GM12878 (cell line): ENCODE measurements around the gene GSTM4. TPM values are rescaled to one million over a fixed set of nuclear protein-coding genes. Genes with fewer than 3 reads are reported as not detected.

ENCODE experiments used
- ATAC-seq: fragments of 200-7000 bp; cut with Tn5 transposase; 3 replicates; pipeline ENCODE4 v1.9.1; 2020; ENCODE audit warnings: mild to moderate bottlenecking, moderate library complexity
- BruUV-seq: library from RNA; stranded (reverse); fragments of 400-500 nt; replicated peaks from 2 replicates; lab custom pipeline; 2021; lab: Mats Ljungman, UMichigan
- CTCF ChIA-PET: fragments of 300-600 bp; sonication (Branson Sonifier 250); formaldehyde crosslinking; extraction: SDS; loops from one replicate; lab custom pipeline; 2021; ENCODE audit warnings: inconsistent platforms; lab: Yijun Ruan, JAX
- POLR2A ChIA-PET: fragments of 350-600 bp; formaldehyde crosslinking; extraction: SDS; loops from one replicate; lab custom pipeline; 2021; ENCODE audit warnings: inconsistent platforms; lab: Charles Lee
- RAD21 ChIA-PET: fragments of 300-600 bp; sonication (Branson Sonifier 250); formaldehyde crosslinking; loops from one replicate; lab custom pipeline; 2023; ENCODE audit warnings: antibody characterized with exemption; ENCODE audit not compliant: unreplicated experiment; lab: Charles Lee
- SMC1A ChIA-PET: fragments of 300-600 bp; sonication (Branson Sonifier 250); formaldehyde crosslinking; loops from one replicate; lab custom pipeline; 2023; ENCODE audit not compliant: unreplicated experiment, uncharacterized antibody; lab: Charles Lee
- DNase-seq: peaks from one replicate; pipeline ENCODE4 v3.0.0-alpha.2; 2011; ENCODE audit warnings: low read depth, low spot score
- FAIRE-seq: peaks from 3 replicates; lab custom pipeline; 2011; peaks lifted over from hg19 to GRCh38; lab: Jason Lieb, UNC
- H2AFZ ChIP-seq: 2 replicates; pipeline ENCODE4 v1.6.0; 2011; ENCODE audit warnings: low read depth, low read length, control low read depth; ENCODE audit not compliant: control insufficient read depth
- H3K27ac ChIP-seq: 2 replicates; pipeline ENCODE4 v1.5.1; 2011; ENCODE audit warnings: control low read depth; ENCODE audit not compliant: control insufficient read depth, insufficient read depth
- H3K27me3 ChIP-seq, 2 experiments: replicated peaks in 1 of 2; 2 replicates each; pipeline versions ENCODE4 v1.6.0 to v1.6.1; 2011; ENCODE audit warnings: low read length in 1 of 2; ENCODE audit not compliant: control insufficient read depth in 2 of 2, insufficient read depth in 2 of 2
- H3K36me3 ChIP-seq, 2 experiments: 2 replicates each; pipeline ENCODE4 v1.5.1; 2011; ENCODE audit warnings: low read length in 1 of 2; ENCODE audit not compliant: control insufficient read depth in 2 of 2, insufficient read depth in 2 of 2
- H3K4me1 ChIP-seq: 2 replicates; pipeline ENCODE4 v1.6.1; 2011; ENCODE audit warnings: mild to moderate bottlenecking, low read length, moderate library complexity, mixed read lengths; ENCODE audit not compliant: control insufficient read depth, insufficient read depth
- H3K4me2 ChIP-seq: 2 replicates; pipeline ENCODE4 v1.6.0; 2011; ENCODE audit warnings: control low read depth; ENCODE audit not compliant: control insufficient read depth, insufficient read depth
- H3K4me3 ChIP-seq: fragments of 200-600 bp; sonication (generic); 2 replicates; pipeline ENCODE4 v1.5.1; 2016
- H3K79me2 ChIP-seq: 2 replicates; pipeline ENCODE4 v1.6.0; 2011; ENCODE audit warnings: low read length; ENCODE audit not compliant: control insufficient read depth, insufficient read depth
- H3K9ac ChIP-seq: 2 replicates; pipeline ENCODE4 v1.8.0; 2011; ENCODE audit warnings: low read length, control low read depth, mixed read lengths; ENCODE audit not compliant: control insufficient read depth, insufficient read depth
- H3K9me3 ChIP-seq: replicated peaks from 3 replicates; pipeline ENCODE4 v1.5.1; 2011; ENCODE audit warnings: mild to moderate bottlenecking, low read length; ENCODE audit not compliant: control insufficient read depth, insufficient read depth
- H4K20me1 ChIP-seq: 2 replicates; pipeline ENCODE4 v1.6.0; 2011; ENCODE audit not compliant: control insufficient read depth, insufficient read depth
- CREM ChIP-seq: IDR thresholded peaks from 2 replicates; pipeline ENCODE4 v1.6.1; 2014; ENCODE audit warnings: antibody characterized with exemption, low read depth
- LARP7 ChIP-seq: fragments of 450-650 bp; IDR thresholded peaks from 2 replicates; pipeline ENCODE4 v1.6.1; 2017; ENCODE audit warnings: mild to moderate bottlenecking
- MTA3 ChIP-seq: IDR thresholded peaks from 2 replicates; pipeline ENCODE4 v1.6.1; 2012; ENCODE audit warnings: low read length, inconsistent platforms, borderline replicate concordance
- PML ChIP-seq: IDR thresholded peaks from 2 replicates; pipeline ENCODE4 v1.6.1; 2012; ENCODE audit warnings: low read length, inconsistent platforms
- POLR2A ChIP-seq: IDR thresholded peaks from 2 replicates; pipeline ENCODE4 v1.6.1; 2011; ENCODE audit warnings: low read depth, mild to moderate bottlenecking, low read length
- RAD51 ChIP-seq: fragments of 450-650 bp; IDR thresholded peaks from 2 replicates; pipeline ENCODE4 v1.6.1; 2016; ENCODE audit warnings: moderate library complexity, mild to moderate bottlenecking, inconsistent platforms
- TCF12 ChIP-seq: IDR thresholded peaks from 2 replicates; pipeline ENCODE4 v1.6.1; 2011; ENCODE audit warnings: low read depth, mild to moderate bottlenecking, low read length
- ZNF207 ChIP-seq: fragments of 450-650 bp; IDR thresholded peaks from 2 replicates; pipeline ENCODE4 v1.6.1; 2014; ENCODE audit warnings: antibody characterized with exemption, mild to moderate bottlenecking, borderline replicate concordance
- ZNF217 ChIP-seq: fragments of 450-650 bp; IDR thresholded peaks from 2 replicates; pipeline ENCODE4 v1.6.1; 2017; ENCODE audit warnings: antibody characterized with exemption, mild to moderate bottlenecking
- WGBS: methylation state at CpG from one replicate; pipeline ENCODE4 v1.1.6; 2016; ENCODE audit warnings: low lambda C conversion rate; ENCODE audit not compliant: insufficient replicate concordance, insufficient coverage; ENCODE audit errors: missing lambda C conversion rate; 5-methylcytosine and 5-hydroxymethylcytosine counted together
- in situ Hi-C: fragments of 300-500 bp; cut with MboI; formaldehyde crosslinking; loops from 9 replicates; pipeline ENCODE4 v1.14.3; 2018; ENCODE audit warnings: mixed read lengths
- intact Hi-C: fragments of 100-400 bp; cut with micrococcal nuclease; formaldehyde crosslinking; loops from one replicate; pipeline ENCODE4 v1.14.2; 2022; ENCODE audit not compliant: unreplicated experiment
- polyA plus RNA-seq, 11 experiments: library from polyadenylated mRNA; depleted of rRNA in 4 of 11; unstranded in 6 of 11; stranded (reverse) in 5 of 11; fragments of >200 nt; fragmentation: Nextera tagmentation in 4 of 11; fragmentation: Illumina TruSeq in 1 of 11; extraction: Ambion mirVana in 4 of 11; extraction: Trizol in 1 of 11; gene quantifications; 1 replicate in 1 of 11; 2 replicates in 10 of 11; pipeline versions ENCODE4 v1.2.1 to v1.2.3, GENCODE V29; 2011 to 2016; ENCODE audit warnings: inconsistent platforms in 2 of 11, missing spikeins in 2 of 11, low read depth in 1 of 11
- total RNA-seq, 4 experiments: library from RNA; depleted of rRNA in 3 of 4; stranded (reverse); fragments of >200 nt in 3 of 4; fragmentation: Illumina TruSeq in 1 of 4; extraction: Trizol in 1 of 4; gene quantifications; 2 replicates each; pipeline versions ENCODE4 v1.2.1 to v1.2.3, GENCODE V29; 2013 to 2021
- TF ChIP-seq, protein P1 (sequence below): fragments of 450-650 bp; IDR thresholded peaks from 2 replicates; pipeline ENCODE4 v1.6.1; 2017; ENCODE audit warnings: antibody characterized with exemption, mild to moderate bottlenecking, moderate library complexity

Gene GSTM4
- total and polyA plus RNA-seq, 10 of the 15 experiments (the other 5 are each of a cell fraction or from before 2014, with no cell fraction given), result 14.3 to 37.2 (median 23.0) TPM

GRCh38 chr1:109618661-109619575, 37.0 kb upstream of the GSTM4 start:
- FAIRE-seq (no peak), DNase-seq (no peak), ATAC-seq (no peak)
- H3K79me2 ChIP-seq, result peaks cover 43% of the 10 kb centered on the region
- peak overlapping the region; percentile 90 for H3K4me2 ChIP-seq
- H3K9me3 ChIP-seq, result no peaks in the 10 kb centered on the region
- H3K4me1 ChIP-seq, result peaks cover 33% of the 10 kb centered on the region
- peak overlapping the region; percentile 94 for H2AFZ ChIP-seq
- no peaks in the 10 kb centered on the region for H4K20me1 ChIP-seq
- peak overlapping the region; percentile 72 for H3K27ac ChIP-seq
- in situ Hi-C loops (no loop called here), intact Hi-C loops (loop anchor here (1.0 kb wide), 1 partner anchor 71 kb away; the partner anchor contains the start of gene GNAI3)
- H3K27me3 ChIP-seq, result no peaks in the 10 kb centered on the region
- no peaks in the 10 kb centered on the region for H3K36me3 ChIP-seq
- POLR2A ChIA-PET, result interaction anchor here (0.7 to 3.4 kb wide), 3 partner anchors 11 to 73 kb away, joined by 3 to 34 read pairs (median 11); partner anchors contain the start of gene GNAI3
- TF ChIP-seq CREM (0 out of 2 replicates have a peak, but pooled peaks have one; percentile 3), POLR2A (no peak), ZNF217 (0 out of 2 replicates have a peak, but pooled peaks have one; percentile 34), PML (no peak), MTA3 (0 out of 2 replicates have a peak, but pooled peaks have one; percentile 37), LARP7 (no peak), TCF12 (no peak), RAD51 (no peak), ZNF207 (0 out of 2 replicates have a peak, but pooled peaks have one; percentile 26)
- TF ChIP-seq, protein P1, sequence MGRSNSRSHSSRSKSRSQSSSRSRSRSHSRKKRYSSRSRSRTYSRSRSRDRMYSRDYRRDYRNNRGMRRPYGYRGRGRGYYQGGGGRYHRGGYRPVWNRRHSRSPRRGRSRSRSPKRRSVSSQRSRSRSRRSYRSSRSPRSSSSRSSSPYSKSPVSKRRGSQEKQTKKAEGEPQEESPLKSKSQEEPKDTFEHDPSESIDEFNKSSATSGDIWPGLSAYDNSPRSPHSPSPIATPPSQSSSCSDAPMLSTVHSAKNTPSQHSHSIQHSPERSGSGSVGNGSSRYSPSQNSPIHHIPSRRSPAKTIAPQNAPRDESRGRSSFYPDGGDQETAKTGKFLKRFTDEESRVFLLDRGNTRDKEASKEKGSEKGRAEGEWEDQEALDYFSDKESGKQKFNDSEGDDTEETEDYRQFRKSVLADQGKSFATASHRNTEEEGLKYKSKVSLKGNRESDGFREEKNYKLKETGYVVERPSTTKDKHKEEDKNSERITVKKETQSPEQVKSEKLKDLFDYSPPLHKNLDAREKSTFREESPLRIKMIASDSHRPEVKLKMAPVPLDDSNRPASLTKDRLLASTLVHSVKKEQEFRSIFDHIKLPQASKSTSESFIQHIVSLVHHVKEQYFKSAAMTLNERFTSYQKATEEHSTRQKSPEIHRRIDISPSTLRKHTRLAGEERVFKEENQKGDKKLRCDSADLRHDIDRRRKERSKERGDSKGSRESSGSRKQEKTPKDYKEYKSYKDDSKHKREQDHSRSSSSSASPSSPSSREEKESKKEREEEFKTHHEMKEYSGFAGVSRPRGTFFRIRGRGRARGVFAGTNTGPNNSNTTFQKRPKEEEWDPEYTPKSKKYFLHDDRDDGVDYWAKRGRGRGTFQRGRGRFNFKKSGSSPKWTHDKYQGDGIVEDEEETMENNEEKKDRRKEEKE, result no peak
- RAD21 ChIA-PET, result interaction anchor here (0.7 to 2.3 kb wide), 5 partner anchors 17 to 86 kb away, joined by 3 to 11 read pairs (median 8); partner anchors contain the start of gene GNAI3
- 13% methylated on average over 9 of the region's 9 CpGs for WGBS
- CTCF ChIA-PET, result interaction anchor here (0.8 to 2.4 kb wide), 11 partner anchors 11 to 411 kb away, joined by 3 to 16 read pairs (median 6); partner anchors contain the start of genes AHCYL1, GNAI3 and SARS1
- H3K4me3 ChIP-seq, result peak overlapping the region; percentile 85
- BruUV-seq, result TSS peak; percentile 95
- SMC1A ChIA-PET, result interaction anchor here (0.6 to 2.7 kb wide), 6 partner anchors 18 to 73 kb away, joined by 3 to 18 read pairs (median 4); partner anchors contain the start of gene GNAI3
- peak overlapping the region; percentile 86 for H3K9ac ChIP-seq
